ENCODE results near the gene TMCC1. TPM values are rescaled to one million over a fixed set of nuclear protein-coding genes. Genes with fewer than 3 reads are reported as not detected.

Gene TMCC1
- total and polyA plus RNA-seq, 10 of the 15 experiments (the other 5 are each of a cell fraction or from before 2014, with no cell fraction given) = 2.3 to 21.1 (median 8.4) TPM

- 92% methylated on average over 2 of the region's 3 CpGs for WGBS (ENCODE audit: insufficient coverage, insufficient replicate concordance, low lambda C conversion rate, missing lambda C conversion rate)
- TF ChIP-seq SMC3 (IDR thresholded peaks at IDR 0.05; ENCODE audit: borderline replicate concordance, low read length) (no peak), RAD51 (IDR thresholded peaks at IDR 0.05) (no peak), RAD21 (IDR thresholded peaks at IDR 0.05; ENCODE audit: insufficient read depth, low read depth, low read length) (no peak)
- Histone ChIP-seq H3K4me2 (ENCODE audit: control insufficient read depth, insufficient read depth) (no peak overlapping the region), H2AFZ (ENCODE audit: control insufficient read depth, low read depth, low read length) (no peak overlapping the region), H3K27ac (ENCODE audit: control insufficient read depth, insufficient read depth) (no peak overlapping the region), H3K9me3 (replicated peaks; ENCODE audit: control insufficient read depth, insufficient read depth, low read length) (peaks cover 12% of the 10 kb centered on the region), H4K20me1 (ENCODE audit: control insufficient read depth, insufficient read depth) (no peaks in the 10 kb centered on the region), H3K79me2 (ENCODE audit: control insufficient read depth, insufficient read depth, low read length) (no peaks in the 10 kb centered on the region), H3K36me3 (ENCODE audit: control insufficient read depth in 2 of 2, insufficient read depth in 2 of 2, low read length in 1 of 2) (no peaks in the 10 kb centered on the region), H3K27me3 (replicated peaks in 1 of 2; ENCODE audit: control insufficient read depth in 2 of 2, insufficient read depth in 2 of 2, low read length in 1 of 2) (no peaks in the 10 kb centered on the region), H3K4me3 (no peak overlapping the region), H3K9ac (ENCODE audit: control insufficient read depth, insufficient read depth, low read length) (no peak overlapping the region), H3K4me1 (ENCODE audit: control insufficient read depth, insufficient read depth, low read length) (no peaks in the 10 kb centered on the region)
- ChIA-PET POLR2A (no interaction called here), RAD21 (ENCODE audit: unreplicated experiment) (no interaction called here), CTCF (interaction anchor here (0.7 to 1.3 kb wide), 3 partner anchors 10 to 179 kb away, joined by 3 read pairs; no protein-coding TSS in a partner anchor), SMC1A (ENCODE audit: uncharacterized antibody, unreplicated experiment) (interaction anchor here (1.4 kb wide), 1 partner anchor 17 kb away, joined by 5 read pairs; no protein-coding TSS in a partner anchor)
- no TSS peak for BruUV-seq (replicated peaks)
- ATAC-seq (no peak), DNase-seq (ENCODE audit: low read depth, low spot score) (no peak), FAIRE-seq (no peak)
- intact Hi-C loops (cut with micrococcal nuclease; ENCODE audit: unreplicated experiment) = no loop called here
- in situ Hi-C loops (cut with MboI) = no loop called here
Measured at GRCh38 chr3:129919357-129919756, 25.8 kb upstream of the TMCC1 start.

GRCh38 chr3:129918461-129918860, 24.9 kb upstream of the TMCC1 start:
- Histone ChIP-seq H2AFZ (ENCODE audit: control insufficient read depth, low read depth, low read length) (no peak overlapping the region), H3K27me3 (replicated peaks in 1 of 2; ENCODE audit: control insufficient read depth in 2 of 2, insufficient read depth in 2 of 2, low read length in 1 of 2) (no peaks in the 10 kb centered on the region), H3K4me3 (no peak overlapping the region), H3K4me2 (ENCODE audit: control insufficient read depth, insufficient read depth) (no peak overlapping the region), H3K9me3 (replicated peaks; ENCODE audit: control insufficient read depth, insufficient read depth, low read length) (peaks cover 12% of the 10 kb centered on the region), H3K4me1 (ENCODE audit: control insufficient read depth, insufficient read depth, low read length) (no peaks in the 10 kb centered on the region), H3K27ac (ENCODE audit: control insufficient read depth, insufficient read depth) (no peak overlapping the region), H3K36me3 (ENCODE audit: control insufficient read depth in 2 of 2, insufficient read depth in 2 of 2, low read length in 1 of 2) (no peaks in the 10 kb centered on the region), H3K9ac (ENCODE audit: control insufficient read depth, insufficient read depth, low read length) (no peak overlapping the region), H3K79me2 (ENCODE audit: control insufficient read depth, insufficient read depth, low read length) (no peaks in the 10 kb centered on the region), H4K20me1 (ENCODE audit: control insufficient read depth, insufficient read depth) (no peaks in the 10 kb centered on the region)
- intact Hi-C loops (cut with micrococcal nuclease; ENCODE audit: unreplicated experiment) (no loop called here), in situ Hi-C loops (cut with MboI) (no loop called here)
- DNase-seq (ENCODE audit: low read depth, low spot score) (no peak), FAIRE-seq (no peak), ATAC-seq (no peak)
- ChIA-PET RAD21 (ENCODE audit: unreplicated experiment) (no interaction called here), POLR2A (no interaction called here), SMC1A (ENCODE audit: uncharacterized antibody, unreplicated experiment) (no interaction called here), CTCF (no interaction called here)
- TF ChIP-seq MEF2A (IDR thresholded peaks at IDR 0.05; ENCODE audit: insufficient read depth, low read depth, low read length) (no peak), EGR1 (IDR thresholded peaks at IDR 0.05; ENCODE audit: borderline replicate concordance in 1 of 2, low read depth in 2 of 2, low read length in 2 of 2) (no peak), NKRF (conservative IDR thresholded peaks at IDR 0.05) (no peak), CBX5 (IDR thresholded peaks at IDR 0.05; ENCODE audit: low read depth) (no peak), ZNF592 (IDR thresholded peaks at IDR 0.05) (no peak), ATF7 (IDR thresholded peaks at IDR 0.05; ENCODE audit: low read depth) (no peak)
- WGBS (ENCODE audit: insufficient coverage, insufficient replicate concordance, low lambda C conversion rate, missing lambda C conversion rate) = 88% methylated on average over 8 of the region's 8 CpGs
- no TSS peak for BruUV-seq (replicated peaks)

All from GM12878 (cell line).